Measurements from ENCODE around the gene PACS2. TPM values are rescaled to one million over a fixed set of nuclear protein-coding genes. Genes with fewer than 3 reads are reported as not detected.

The PACS2 gene
- total and polyA plus RNA-seq, 2 donors (not counting 3 experiments of a cell fraction or from before 2014, with no cell fraction given) = 52.7 to 86.3 TPM

DNA sequence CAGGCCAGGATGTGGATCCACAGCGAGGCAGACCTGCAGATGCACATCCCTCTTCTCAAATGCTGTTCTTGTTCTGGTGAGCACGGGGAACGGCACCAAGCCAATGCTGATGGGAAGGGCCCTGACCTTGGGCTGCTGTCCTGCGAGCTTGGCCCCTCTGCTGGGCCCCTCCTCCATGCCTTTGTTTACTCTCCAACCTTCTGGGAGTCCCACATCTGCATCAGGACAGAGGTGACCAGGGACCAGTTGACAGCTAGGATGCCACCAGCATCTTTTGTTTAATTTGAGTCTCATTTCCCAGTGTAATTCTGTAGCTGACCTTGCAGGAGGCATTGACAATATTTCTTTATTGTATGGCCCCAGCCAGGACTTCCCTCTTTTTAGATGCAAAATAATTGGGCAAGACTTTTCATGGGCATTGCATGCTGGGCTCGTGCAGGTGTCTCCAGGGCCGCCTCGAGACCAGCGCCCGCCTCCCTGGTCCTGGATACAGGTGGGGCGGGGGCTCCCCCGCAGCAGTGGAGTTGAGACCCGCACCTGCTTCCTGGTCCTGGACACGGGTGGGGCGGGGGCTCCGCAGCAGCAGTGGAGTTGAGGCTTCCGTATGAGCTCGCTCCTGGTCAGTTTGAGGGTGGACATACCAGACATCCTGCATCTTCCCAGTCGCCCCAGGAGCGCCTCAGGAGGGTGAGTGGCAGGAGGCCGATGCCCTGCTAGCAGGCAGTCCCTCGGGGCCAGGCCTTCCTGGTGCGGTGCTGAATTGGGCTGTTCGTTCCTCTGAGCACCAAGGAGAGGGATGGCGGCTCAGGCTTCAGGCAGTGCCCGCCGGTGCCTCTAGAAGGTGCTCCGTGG is 11.4 kb downstream of the PACS2 start:
- FAIRE-seq (no peak), DNase-seq (ENCODE audit: low read depth, low spot score) (no peak)
- BruUV-seq (replicated peaks) = no TSS peak
- no peaks in the 10 kb centered on the region for H3K9me3 ChIP-seq (replicated peaks; ENCODE audit: control insufficient read depth, insufficient read depth, low read length)
- no peak overlapping the region for H3K4me3 ChIP-seq (replicated peaks in 1 of 3; ENCODE audit: insufficient read depth in 1 of 3, low read depth in 1 of 3, low read length in 3 of 3)
- no peak for TF ChIP-seq POLR2A (IDR thresholded peaks at IDR 0.05; ENCODE audit: low read depth, low read length)
- no peak for TF ChIP-seq GATA2 (IDR thresholded peaks at IDR 0.05; ENCODE audit: insufficient read depth, insufficient read length, low read depth, low read length)
- no peaks in the 10 kb centered on the region for H3K9me1 ChIP-seq (replicated peaks; ENCODE audit: control insufficient read depth, extremely low read depth, insufficient read depth, low read length)
- no peaks in the 10 kb centered on the region for H3K27me3 ChIP-seq (ENCODE audit: control insufficient read depth in 2 of 2, insufficient read depth in 2 of 2, low read length in 2 of 2)
- peaks cover 9% of the 10 kb centered on the region for H3K79me2 ChIP-seq (ENCODE audit: control insufficient read depth, insufficient read depth, low read length)
- H3K36me3 ChIP-seq (ENCODE audit: control insufficient read depth in 2 of 2, extremely low read depth in 1 of 2, insufficient read depth in 2 of 2, low read length in 2 of 2) = no peaks in the 10 kb centered on the region
- peaks cover 8% of the 10 kb centered on the region for H3K4me1 ChIP-seq (ENCODE audit: control insufficient read depth, extremely low read depth, insufficient read depth, low read length)
- no peak overlapping the region for H3K9ac ChIP-seq (replicated peaks; ENCODE audit: extremely low read depth, insufficient read depth, low read length)
- no peak overlapping the region for H3K27ac ChIP-seq (ENCODE audit: insufficient read depth, low read depth, low read length)
- CTCF ChIA-PET = no interaction called here
- H4K20me1 ChIP-seq (replicated peaks; ENCODE audit: control insufficient read depth, extremely low read depth, insufficient read depth, low read length) = no peaks in the 10 kb centered on the region
- intact Hi-C loops (cut with micrococcal nuclease) = no loop called here
- POLR2A ChIA-PET = no interaction called here
- H3K4me2 ChIP-seq (ENCODE audit: insufficient read depth, low read length) = no peak overlapping the region
- H2AFZ ChIP-seq (ENCODE audit: low read depth, low read length) = no peak overlapping the region
- dilution Hi-C loops (cut with MboI; ENCODE audit: extremely low pct_ligation_motif_present, low sequenced_read_pairs) = no loop called here

GRCh38 chr14:105326568-105326867 is 12.0 kb downstream of the PACS2 start:
- dilution Hi-C loops (cut with MboI; ENCODE audit: extremely low pct_ligation_motif_present, low sequenced_read_pairs) (no loop called here), intact Hi-C loops (cut with micrococcal nuclease) (no loop called here)

More at GRCh38 chr14:105326568-105326867, 12.0 kb downstream of the PACS2 start:
- TF ChIP-seq EZH2 (IDR thresholded peaks at IDR 0.05; ENCODE audit: borderline replicate concordance, low read depth, low read length, severe bottlenecking) = no peak
- TF ChIP-seq, protein P1, sequence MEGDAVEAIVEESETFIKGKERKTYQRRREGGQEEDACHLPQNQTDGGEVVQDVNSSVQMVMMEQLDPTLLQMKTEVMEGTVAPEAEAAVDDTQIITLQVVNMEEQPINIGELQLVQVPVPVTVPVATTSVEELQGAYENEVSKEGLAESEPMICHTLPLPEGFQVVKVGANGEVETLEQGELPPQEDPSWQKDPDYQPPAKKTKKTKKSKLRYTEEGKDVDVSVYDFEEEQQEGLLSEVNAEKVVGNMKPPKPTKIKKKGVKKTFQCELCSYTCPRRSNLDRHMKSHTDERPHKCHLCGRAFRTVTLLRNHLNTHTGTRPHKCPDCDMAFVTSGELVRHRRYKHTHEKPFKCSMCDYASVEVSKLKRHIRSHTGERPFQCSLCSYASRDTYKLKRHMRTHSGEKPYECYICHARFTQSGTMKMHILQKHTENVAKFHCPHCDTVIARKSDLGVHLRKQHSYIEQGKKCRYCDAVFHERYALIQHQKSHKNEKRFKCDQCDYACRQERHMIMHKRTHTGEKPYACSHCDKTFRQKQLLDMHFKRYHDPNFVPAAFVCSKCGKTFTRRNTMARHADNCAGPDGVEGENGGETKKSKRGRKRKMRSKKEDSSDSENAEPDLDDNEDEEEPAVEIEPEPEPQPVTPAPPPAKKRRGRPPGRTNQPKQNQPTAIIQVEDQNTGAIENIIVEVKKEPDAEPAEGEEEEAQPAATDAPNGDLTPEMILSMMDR (IDR thresholded peaks at IDR 0.05; ENCODE audit: extremely low read depth in 1 of 2, insufficient read depth in 1 of 2, low read depth in 1 of 2, low read length in 2 of 2) = no peak
- TF ChIP-seq MAX (IDR thresholded peaks at IDR 0.05; ENCODE audit: insufficient read depth, insufficient read length) = no peak
- no peak for TF ChIP-seq GATA2 (IDR thresholded peaks at IDR 0.05; ENCODE audit: insufficient read depth, insufficient read length, low read depth, low read length)
- no peak for TF ChIP-seq JUN (IDR thresholded peaks at IDR 0.05; ENCODE audit: borderline replicate concordance, insufficient read depth, insufficient read length, low read depth)
- TF ChIP-seq POLR2A (IDR thresholded peaks at IDR 0.05; ENCODE audit: low read depth, low read length) = no peak
- TF ChIP-seq POLR2AphosphoS5 (IDR thresholded peaks at IDR 0.05; ENCODE audit: insufficient read depth, low read depth, low read length) = no peak
- TF ChIP-seq FOS (IDR thresholded peaks at IDR 0.05; ENCODE audit: borderline replicate concordance, insufficient read depth, low read length) = no peak
- TF ChIP-seq MYC (IDR thresholded peaks at IDR 0.05; ENCODE audit: low read depth, low read length) = no peak
- H3K27me3 ChIP-seq (ENCODE audit: control insufficient read depth in 2 of 2, insufficient read depth in 2 of 2, low read length in 2 of 2) = no peaks in the 10 kb centered on the region
- no peak overlapping the region for H3K4me2 ChIP-seq (ENCODE audit: insufficient read depth, low read length)
- no peak overlapping the region for H3K4me3 ChIP-seq (replicated peaks in 1 of 3; ENCODE audit: insufficient read depth in 1 of 3, low read depth in 1 of 3, low read length in 3 of 3)
- H3K9me3 ChIP-seq (replicated peaks; ENCODE audit: control insufficient read depth, insufficient read depth, low read length) = no peaks in the 10 kb centered on the region
- DNase-seq (ENCODE audit: low read depth, low spot score) = no peak
- H3K9ac ChIP-seq (replicated peaks; ENCODE audit: extremely low read depth, insufficient read depth, low read length) = no peak overlapping the region
- H3K36me3 ChIP-seq (ENCODE audit: control insufficient read depth in 2 of 2, extremely low read depth in 1 of 2, insufficient read depth in 2 of 2, low read length in 2 of 2) = no peaks in the 10 kb centered on the region
- FAIRE-seq = no peak
- H4K20me1 ChIP-seq (replicated peaks; ENCODE audit: control insufficient read depth, extremely low read depth, insufficient read depth, low read length) = no peaks in the 10 kb centered on the region
- H3K79me2 ChIP-seq (ENCODE audit: control insufficient read depth, insufficient read depth, low read length) = peaks cover 12% of the 10 kb centered on the region
- CTCF ChIA-PET = no interaction called here
- no peaks in the 10 kb centered on the region for H3K9me1 ChIP-seq (replicated peaks; ENCODE audit: control insufficient read depth, extremely low read depth, insufficient read depth, low read length)
- no TSS peak for BruUV-seq (replicated peaks)
- H3K27ac ChIP-seq (ENCODE audit: insufficient read depth, low read depth, low read length) = no peak overlapping the region
- peaks cover 11% of the 10 kb centered on the region for H3K4me1 ChIP-seq (ENCODE audit: control insufficient read depth, extremely low read depth, insufficient read depth, low read length)
- POLR2A ChIA-PET = no interaction called here
- H2AFZ ChIP-seq (ENCODE audit: low read depth, low read length) = no peak overlapping the region
